GM21447 (cell line): ENCODE measurements around the gene TSNAX.
"Not testable (repeated sequence)": the region's sequence is repeated elsewhere in the genome, so short reads cannot be mapped to it uniquely, and the experiment has no call there.

Experiments
- ATAC-seq: cut with Tn5 transposase; IDR thresholded peaks from one replicate; pipeline ENCODE4 v1.9.1; 2021; ENCODE audit not compliant: unreplicated experiment

Gene TSNAX, protein sequence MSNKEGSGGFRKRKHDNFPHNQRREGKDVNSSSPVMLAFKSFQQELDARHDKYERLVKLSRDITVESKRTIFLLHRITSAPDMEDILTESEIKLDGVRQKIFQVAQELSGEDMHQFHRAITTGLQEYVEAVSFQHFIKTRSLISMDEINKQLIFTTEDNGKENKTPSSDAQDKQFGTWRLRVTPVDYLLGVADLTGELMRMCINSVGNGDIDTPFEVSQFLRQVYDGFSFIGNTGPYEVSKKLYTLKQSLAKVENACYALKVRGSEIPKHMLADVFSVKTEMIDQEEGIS

DNA sequence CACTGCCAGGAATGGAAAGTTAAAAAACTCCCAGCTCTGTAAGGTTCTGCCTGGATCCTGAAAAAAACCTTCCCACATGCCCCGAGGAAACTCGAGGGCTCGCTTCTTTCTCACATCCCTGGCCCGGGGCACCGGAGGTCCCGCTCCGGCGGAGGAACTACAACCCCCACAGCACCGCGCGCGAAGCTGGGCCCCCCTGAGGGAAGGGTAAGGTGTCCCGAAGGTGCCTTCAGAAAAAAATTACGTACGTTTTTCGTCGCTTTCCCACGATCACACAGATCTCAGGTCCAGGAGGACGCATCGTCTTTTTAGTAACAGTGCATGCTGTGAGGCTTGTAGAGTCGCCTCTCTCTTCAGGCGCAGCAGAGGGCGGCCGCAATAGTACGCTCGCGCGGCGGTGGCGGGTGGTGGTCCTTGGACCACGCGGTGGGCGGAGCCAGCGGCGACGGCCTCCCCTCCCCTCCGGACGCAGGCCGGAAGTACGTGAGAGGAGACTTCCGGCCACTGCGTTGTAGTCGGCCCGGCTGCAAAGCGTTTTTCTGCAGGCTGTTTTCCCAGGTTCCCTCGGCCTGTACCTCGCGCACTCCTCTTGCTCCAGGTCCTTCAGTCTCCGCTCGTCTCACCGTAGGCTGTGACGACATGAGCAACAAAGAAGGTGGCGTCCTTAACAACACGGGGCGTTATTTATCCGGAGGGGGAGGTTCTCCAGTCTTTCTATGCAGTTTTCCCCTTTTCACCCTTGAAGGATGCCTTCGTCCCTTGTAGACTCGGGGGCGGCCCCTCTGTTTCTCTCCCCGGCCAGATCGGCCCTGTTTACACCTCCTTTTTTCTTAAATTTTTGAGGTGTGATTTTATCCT, at the start of gene TSNAX:
TSS of gene TSNAX (plus strand) at position 498 of the 858 bp plus-strand sequence. CDS start at position 640, 142 bp downstream.
- peak; percentile 93 for ATAC-seq

DNA sequence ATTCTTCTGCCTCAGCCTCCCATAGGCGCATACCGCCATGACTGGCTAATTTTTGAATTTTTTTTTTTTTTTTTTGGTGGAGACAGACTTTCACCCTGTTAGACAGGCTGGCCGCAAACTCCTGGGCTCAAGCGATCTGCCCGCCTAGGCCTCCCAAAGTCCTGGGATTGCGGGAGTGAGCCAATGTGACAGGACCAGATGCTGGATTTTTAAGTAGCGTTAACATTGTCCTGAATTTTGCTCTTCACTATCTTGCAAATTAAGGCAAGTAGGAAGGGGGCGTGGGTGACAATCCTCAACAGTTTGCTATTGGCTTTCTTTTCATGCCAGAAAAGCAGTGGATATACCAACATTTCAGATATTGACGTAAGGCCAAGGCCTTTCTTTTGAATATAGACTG, 49.7 kb upstream of the TSNAX start:
- ATAC-seq = no peak

DNA sequence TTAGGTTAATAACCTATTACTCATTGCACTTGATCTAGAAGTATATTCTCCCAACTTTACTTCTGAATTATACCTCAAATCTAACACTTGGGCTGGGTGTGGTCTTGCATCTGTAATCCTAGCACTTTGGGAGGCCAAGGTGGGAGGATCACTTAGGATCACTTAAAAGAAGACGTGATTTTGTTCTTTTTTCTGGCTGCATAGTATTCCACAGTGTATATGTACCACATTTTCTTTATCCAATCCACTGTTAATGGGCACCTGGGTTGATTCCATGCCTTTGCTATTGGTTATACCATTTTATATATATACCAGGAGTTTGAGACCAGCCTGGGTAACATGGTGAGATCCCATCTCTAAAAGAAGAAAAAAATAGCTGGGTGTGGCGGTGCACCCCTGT, 48.5 kb upstream of the TSNAX start:
- ATAC-seq = no peak

DNA sequence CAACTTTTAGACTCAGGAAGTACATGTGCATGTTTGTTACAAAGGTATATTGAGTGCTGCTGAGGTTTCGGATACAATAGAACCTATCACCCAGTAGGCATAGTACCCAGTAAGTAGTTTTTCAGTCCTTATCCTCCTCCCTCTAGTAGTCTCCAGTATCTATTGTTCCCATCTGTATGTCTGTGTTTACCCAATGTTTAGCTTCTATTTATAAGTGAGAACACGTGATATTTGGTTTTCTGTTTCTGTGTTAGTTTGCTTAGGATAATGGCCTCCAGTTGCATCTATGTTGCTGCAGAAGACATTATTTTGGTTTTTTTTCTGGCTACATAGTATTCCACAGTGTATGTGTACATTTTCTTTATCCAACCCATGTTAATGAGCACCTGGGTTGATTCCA, 47.2 kb upstream of the TSNAX start:
- ATAC-seq = no peak

DNA sequence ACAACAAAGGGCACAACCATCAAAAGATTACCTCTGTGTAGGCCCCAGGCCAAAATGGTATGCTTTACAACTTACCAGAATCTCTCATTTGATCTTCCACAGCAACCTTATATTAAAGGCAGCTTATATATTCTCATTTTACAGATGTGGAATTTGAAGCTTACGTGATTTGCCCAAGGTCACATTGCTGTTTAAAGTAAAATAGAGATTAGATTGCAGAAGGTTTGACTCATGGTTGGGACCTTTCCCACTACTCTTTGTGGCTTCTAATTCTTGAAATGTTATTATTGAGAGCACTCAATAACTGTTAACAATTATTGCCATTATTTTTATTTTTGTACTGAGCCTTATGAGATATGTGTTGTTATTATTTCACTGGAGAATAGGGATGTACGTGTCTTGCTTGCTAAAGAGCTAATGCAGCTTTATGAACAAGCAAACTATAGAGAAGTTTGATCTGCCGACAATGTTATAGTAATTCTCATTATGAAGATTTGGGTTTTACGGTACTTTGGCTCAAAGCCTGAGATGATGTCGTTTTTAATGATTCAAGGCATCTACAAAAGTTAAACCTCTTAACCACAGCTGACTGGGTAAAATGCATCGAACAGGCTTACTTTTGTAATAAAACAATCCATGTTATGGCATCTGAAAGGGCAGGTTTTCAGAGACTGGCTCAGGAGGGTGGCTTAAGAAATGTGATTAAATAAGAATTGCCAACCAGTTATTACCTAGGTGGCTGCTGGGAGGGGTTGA, 43.3 kb upstream of the TSNAX start:
- no peak for ATAC-seq

DNA sequence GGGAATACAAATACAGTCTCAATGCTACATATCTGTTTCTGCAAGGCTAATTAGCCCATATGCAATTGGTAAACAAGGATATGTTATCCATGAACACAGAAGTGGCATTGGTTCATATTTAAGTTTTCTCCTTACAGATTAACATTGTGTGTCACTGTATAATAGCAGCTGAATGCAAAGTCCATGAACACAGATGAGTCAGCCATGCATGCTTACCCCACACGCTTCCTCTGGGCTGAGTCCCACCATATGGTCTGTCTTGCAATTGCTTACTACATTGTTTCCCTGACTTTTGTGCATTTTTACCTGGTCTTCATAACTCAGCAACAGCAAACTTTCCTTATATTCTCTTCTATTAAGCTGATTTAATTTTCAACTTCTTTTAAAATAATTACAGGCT, 41.5 kb upstream of the TSNAX start:
- no peak for ATAC-seq

DNA sequence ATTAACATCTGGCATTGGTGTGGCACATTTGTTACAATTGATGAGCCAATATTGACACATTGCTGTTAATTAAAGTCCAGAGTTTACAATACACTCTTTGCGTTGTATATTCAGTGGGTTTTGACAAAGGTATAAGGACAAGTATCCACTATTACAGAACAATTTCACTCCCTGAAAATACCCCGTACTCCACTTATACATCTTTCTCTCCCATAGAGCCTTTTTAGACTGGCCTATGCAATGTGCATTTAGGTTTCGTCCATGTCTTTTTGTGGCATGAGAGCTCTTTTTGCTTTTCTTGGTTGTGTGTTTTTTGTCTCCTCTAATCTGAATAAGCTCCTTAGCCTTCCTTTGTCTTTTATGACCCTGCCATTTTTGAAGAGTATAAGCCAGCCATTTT, 40.6 kb upstream of the TSNAX start:
- no peak for ATAC-seq

DNA sequence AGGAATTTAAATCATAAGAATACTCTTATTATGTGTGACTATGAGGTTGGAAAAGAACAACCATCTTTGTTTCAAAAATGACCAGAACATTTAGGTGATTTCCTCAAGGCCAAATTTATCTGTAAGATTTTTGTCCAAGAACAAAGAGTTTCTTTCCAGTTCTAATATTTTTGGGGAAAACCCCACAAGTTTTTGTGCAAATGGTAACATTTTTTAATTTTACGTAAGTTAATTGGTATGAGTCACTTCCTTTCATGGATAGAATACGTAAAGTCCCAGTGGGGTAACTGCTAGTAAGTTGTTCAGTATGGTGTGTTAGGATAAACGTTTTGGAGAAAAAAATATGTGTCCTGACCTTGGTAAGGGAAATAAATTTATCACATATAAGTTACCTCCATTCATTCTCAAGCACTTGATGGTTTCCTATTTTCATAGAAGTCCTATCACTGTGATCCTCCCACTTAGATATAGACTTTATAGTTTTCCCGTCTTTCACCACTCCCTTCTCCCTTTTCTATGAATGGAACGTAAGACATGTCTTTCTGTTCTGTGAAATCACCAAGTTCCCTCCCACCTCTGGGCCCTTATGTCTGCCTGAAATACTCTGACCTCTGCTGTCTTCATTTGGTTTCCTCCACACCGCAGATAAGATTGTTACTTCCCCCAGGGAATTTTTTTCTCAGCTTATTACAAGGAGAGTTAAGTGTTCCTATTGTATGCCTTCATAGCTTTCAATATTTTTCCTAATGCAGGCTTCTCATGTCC, 34.9 kb upstream of the TSNAX start:
- no peak for ATAC-seq

DNA sequence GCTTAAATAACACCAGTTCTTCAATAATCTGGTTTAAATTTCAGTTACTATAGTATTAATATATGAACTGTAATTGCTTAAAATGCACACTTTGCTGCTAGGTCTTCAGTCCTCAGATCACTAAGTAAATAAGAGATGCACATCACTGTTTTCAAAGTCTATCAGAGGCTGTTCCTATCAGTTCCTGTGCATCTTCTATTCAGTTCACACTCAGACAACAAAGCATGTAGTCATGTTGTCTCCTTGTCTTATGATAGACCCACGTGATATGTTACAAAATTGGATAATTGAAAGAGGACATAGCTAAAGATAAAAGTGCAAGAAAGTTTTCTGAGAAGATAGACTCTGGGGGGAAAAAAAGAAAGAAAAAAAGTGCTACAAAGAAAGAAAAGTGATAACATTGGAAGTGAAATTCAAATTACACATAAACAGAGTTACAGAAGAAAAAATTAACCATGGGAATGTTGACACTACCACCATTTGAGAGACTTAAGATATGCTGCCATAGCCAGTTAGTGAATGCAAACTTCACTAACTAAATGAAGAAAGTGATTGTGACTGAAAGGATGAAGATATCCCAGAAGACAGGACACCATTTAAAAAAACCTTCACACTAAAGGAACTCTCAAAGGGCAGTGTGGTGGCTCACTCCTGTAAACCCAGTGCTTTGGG, 33.9 kb upstream of the TSNAX start:
- ATAC-seq = no peak

DNA sequence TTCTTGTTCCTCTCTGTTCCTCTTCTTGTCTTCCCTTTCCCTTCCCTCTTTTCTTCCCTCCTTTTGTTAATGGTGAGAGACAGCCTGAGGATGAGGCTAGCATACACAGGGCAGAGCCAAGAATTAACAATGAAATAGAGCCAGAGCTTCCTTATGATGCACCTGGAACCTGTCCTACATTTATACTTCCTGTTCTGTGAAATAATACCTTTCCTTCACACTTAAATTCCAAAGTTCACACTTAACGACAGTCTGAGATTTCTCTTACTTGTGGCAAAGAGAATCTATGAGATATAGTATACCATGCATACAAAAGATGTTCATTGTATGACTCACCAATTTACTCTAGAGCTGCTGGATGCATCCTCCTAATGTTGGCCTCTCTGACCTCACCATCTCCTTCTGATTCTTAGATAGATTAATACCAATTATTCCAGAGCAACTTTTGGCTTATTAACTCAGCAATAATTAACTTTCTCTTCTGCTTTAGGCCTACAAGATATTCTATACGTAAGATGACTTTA, 30.8 kb upstream of the TSNAX start:
- ATAC-seq = no peak

DNA sequence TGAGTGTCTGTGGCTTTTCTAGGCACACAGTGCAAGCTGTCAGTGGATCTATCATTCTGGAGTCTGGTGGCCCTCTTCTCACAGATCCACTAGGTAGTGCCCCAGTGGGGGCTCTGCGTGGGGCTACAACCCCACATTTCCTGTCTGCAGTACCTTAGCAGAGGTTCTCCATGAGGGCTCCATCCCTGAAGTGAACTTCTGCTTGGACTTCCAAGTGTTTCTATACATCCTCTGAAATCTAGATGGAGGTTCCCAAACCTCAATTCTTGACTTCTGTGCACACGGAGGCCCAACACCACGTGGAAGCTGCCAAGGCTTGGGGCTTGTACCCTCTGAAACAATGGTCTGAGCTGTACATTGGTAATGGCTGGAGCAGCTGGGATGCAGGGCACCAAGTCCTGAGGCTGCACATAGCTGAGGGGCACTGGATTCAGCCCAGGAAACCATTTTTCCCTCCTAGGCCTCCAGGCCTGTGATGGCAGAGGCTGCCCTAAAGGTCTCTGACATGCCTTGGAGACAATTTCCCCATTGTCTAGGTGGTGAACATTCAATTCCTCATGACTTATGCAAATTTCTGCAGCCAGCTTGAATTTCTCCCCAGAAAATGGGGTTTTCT, 29.2 kb upstream of the TSNAX start:
- ATAC-seq = no peak

DNA sequence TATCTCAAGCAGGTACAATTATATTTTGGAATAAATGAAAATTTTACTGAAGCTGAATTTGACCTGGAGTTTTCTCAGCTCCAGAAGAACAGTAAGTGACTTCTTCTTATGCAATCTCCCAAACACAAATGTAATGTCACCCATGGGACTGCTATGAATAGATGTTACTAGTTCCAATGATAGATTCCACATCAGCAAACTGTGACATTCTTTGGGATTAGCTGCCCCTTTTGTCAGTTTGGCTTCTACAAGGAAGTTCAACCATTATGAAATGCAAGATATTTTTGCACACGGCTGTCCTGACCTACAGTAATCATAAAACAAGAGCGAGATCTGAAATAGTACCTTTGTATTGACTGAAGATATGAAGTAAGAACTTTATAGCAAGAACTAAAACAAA, 27.8 kb upstream of the TSNAX start:
- no peak for ATAC-seq

DNA sequence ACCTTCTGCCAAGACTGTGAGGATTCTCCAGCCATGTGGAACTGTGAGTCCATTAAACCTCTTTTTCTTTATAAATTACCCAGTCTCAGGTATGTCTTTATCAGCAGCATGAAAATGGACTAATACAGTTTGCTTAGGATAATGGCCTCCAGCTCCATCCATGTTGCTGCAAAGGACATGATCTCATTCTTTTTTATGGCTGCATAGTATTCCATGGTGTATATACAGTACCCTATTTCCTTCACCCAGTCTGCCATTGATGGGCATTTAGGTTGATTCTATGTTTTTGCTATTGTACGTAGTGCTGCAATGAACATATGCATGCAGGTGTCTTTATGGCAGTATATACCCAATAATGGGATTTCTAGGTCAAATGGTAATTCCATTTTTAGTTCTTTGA, 25.3 kb upstream of the TSNAX start:
- ATAC-seq = not testable (repeated sequence)

DNA sequence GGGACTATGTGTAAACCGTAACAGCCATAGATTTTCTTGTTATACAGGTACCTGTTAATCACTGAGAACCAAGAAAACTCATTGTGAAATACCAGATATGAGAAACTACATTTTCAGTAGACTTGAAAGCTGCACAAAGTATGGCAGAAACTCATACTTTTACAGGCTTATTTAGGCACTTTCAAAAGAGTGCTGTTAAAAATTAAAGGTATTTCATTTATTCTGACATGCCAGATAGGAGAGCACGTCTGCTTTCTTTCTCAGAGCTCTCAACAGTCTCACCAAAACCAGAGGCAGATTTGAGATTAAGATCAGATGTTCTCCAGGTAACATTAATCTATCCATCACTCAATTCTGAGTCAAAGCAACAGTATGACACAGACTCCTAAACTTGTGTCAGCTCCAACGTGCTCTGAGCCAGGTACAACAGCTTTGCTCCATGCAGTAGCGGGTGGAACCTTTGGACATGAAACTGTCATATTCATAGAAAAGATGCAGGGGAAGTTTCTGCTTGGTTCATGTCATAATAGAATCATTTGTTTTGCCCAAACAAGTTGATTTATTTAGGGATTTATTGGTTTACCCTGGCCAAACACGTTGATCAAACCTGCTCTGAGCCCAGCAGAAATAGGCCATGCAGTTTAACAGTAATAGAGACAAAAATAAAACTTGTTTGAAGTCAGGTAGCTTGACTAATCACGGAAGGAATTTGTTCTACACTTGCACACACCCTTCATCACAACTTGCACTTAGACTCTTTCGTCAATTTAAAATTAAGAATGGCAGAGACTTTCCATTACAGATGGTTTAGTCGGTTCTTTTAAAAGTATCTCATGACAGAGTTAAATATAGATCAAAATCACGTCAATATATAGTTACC, 20.8 kb upstream of the TSNAX start:
- ATAC-seq = no peak

DNA sequence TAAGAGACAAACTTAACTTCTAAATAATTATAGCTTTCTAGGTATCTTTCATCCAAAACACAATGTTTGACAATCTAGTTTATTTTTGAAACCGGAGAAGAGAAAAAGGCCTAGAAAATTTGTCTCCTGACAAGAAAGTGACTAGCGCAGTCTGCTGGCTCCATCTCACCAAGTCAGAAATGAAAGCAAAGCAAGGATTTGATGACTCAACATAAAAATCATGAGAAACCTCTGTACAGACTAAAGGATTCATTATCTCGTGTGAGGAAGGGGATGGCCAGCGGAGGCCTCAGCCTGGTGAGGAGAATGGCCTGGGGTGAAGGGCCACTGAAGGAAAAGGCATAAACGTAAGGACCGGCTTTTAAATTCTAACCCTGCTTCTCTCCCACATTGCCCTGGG, 20.0 kb upstream of the TSNAX start:
- no peak for ATAC-seq

DNA sequence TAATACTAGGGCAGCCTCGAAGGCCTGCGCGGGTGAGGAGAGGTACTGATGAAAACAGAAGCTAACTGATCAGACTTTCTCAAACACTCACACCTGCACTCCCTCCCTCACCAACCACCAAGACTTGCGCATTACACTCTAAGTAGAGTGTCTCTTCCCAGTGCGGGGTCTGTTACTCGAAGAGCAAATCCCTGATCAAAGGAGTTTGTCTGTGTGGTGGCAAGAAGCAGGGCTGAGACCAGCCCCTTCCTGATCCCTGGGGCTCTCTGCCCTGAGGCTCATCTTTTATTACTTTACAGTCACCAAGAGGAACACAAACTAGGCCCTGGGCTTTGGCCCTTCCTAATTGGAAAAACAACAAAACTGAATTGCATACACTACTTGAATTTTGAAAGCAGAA, 19.5 kb upstream of the TSNAX start:
- ATAC-seq = no peak

DNA sequence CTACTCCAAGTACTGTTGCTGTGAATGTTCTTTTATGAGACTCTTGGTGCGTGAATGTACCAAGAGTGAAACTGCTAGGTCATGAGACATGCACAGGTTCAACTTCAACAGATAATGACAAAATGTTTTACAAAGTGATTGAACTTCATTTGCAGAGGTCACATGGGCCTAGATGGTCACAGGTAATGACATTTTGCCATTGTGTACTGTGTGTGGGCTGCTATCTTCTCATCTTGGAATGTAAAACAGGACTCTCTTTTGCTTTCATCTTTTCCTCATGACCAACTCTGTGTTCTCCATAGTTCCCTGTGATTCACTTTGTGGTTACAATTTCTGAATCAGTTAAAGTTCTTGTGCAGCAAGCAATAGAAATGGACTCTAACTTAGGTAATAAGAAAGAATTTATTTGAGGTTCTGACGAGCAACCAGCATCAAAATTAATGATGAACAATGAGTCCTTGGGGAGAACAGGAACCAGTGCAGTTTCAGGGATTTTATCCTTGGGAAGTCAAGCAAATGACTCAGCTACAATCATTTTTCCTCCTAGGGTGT, 16.2 kb upstream of the TSNAX start:
- ATAC-seq = no peak

DNA sequence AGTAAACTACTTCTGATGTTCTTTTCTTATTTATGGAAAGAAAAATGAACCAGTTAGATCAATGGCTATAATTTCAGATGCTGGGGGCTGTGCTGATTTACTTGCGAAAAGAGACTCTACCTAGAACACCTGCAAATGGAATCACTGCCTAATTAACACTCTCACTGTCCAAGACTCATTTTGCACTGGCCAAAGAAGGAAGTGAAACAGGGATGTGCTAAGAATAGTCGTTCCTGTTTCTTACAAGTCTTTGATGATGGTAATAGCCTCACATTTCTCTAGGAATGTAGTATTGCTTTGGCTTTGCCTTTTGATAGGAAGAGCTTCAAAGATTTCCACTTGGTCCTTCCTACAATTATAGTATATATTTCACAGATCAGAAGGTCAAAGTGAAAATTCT, 12.7 kb upstream of the TSNAX start:
- peak; percentile 64 for ATAC-seq

DNA sequence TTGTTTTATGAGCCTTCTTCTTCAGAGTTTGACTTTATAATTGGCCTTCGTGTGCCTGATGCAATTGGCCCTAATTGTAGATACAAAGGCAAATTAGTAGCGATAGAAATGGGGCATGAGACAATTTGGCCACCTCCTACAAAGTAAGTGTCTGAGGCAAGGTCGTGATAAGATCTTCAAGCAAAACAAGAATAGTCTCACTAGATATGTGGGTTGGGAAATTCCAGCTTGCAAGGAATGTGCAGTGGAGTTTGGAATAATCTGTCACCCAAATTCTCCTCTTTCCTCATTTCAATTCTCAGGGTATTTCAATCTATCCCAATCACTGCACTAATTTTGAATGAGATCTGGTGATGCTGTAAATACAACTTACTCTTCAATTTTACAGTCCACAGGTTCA, 11.4 kb upstream of the TSNAX start:
- no peak for ATAC-seq
